ENCODE results near the gene HERC2.

The HERC2 gene

DNA sequence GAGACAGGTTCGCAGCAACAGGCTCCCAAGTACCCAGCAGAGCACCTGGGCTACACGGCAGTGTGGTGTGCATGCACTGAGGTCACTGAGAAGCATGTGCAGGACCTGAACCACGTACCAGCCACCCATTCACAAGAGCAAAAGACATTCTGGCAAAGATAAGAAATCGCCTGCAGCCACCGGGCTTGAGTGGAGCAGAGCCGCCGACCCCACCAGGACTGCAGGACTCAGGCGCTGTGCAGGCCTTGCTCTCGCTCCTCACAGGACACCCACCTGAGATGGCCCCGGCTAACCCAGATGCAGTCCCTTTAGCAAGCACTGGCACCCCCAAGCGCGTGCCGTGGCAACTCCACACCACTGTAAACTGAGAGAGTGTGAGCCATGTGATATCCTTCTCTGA lies 190.6 kb downstream of the HERC2 start:
- in situ Hi-C loops (cut with HindIII; ENCODE audit: low sequenced_read_pairs): no loop called here
- H3K4me3 ChIP-seq (ENCODE audit: low read depth, low read length): no peak overlapping the region
- no peak for DNase-seq (ENCODE audit: low read depth)
- TF ChIP-seq, protein P1, sequence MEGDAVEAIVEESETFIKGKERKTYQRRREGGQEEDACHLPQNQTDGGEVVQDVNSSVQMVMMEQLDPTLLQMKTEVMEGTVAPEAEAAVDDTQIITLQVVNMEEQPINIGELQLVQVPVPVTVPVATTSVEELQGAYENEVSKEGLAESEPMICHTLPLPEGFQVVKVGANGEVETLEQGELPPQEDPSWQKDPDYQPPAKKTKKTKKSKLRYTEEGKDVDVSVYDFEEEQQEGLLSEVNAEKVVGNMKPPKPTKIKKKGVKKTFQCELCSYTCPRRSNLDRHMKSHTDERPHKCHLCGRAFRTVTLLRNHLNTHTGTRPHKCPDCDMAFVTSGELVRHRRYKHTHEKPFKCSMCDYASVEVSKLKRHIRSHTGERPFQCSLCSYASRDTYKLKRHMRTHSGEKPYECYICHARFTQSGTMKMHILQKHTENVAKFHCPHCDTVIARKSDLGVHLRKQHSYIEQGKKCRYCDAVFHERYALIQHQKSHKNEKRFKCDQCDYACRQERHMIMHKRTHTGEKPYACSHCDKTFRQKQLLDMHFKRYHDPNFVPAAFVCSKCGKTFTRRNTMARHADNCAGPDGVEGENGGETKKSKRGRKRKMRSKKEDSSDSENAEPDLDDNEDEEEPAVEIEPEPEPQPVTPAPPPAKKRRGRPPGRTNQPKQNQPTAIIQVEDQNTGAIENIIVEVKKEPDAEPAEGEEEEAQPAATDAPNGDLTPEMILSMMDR (IDR thresholded peaks at IDR 0.05; ENCODE audit: low read depth, low read length, missing control alignments): no peak

DNA sequence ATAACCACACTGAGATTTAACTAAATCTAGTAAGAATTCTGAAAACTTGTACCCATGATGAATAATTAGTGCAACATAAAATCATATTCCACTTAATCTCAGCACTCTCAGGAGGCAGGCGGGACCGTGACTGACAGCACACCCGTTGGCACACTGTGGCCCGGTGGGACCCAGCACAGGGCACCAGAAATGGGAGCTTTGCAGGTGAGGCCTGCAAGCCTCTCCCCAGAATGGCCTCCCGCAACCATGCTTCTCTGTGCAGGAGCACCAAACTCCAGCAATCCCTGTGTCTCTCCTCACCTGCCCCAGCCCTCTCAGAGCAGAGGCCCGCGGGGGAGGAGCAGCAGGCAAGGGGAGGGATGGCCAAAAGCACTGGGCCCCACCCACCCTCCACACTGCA lies 191.3 kb downstream of the HERC2 start:
- H3K4me3 ChIP-seq (ENCODE audit: low read depth, low read length): no peak overlapping the region
- in situ Hi-C loops (cut with HindIII; ENCODE audit: low sequenced_read_pairs): no loop called here
- TF ChIP-seq, protein P1 (IDR thresholded peaks at IDR 0.05; ENCODE audit: low read depth, low read length, missing control alignments): no peak
- no peak for DNase-seq (ENCODE audit: low read depth)

DNA sequence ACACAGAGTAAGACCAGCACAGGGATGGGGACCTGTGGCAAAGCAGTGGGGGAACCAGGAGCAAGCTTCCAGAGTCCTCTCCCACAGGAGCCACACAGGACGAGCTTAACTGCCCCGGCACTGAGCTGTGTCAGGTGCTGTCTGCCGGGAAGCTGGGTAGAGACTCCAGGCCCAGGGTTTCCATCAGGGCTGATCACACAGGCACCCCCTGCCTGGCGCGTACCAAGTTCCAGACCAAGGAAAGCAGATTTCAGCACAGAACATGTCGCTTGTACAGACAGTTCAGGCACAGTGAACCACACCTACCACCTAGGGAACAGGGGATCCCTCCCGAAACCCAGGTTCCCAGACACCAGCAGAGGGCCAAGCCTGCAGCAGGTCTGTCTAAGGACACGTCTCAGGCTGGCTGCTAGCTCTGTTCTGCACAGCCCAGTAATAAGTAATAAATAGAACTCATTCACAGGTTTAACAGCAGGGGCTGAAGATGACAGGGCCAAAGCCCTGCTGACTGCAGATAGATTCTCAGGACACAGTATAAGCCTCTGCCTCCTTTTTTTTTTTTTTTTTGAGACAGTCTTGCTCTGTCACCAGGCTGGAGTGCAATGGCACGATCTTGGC lies 192.6 kb downstream of the HERC2 start:
- in situ Hi-C loops (cut with HindIII; ENCODE audit: low sequenced_read_pairs): no loop called here
- no peak for DNase-seq (ENCODE audit: low read depth)
- no peak overlapping the region for H3K4me3 ChIP-seq (ENCODE audit: low read depth, low read length)
- TF ChIP-seq, protein P1 (IDR thresholded peaks at IDR 0.05; ENCODE audit: low read depth, low read length, missing control alignments): no peak

DNA sequence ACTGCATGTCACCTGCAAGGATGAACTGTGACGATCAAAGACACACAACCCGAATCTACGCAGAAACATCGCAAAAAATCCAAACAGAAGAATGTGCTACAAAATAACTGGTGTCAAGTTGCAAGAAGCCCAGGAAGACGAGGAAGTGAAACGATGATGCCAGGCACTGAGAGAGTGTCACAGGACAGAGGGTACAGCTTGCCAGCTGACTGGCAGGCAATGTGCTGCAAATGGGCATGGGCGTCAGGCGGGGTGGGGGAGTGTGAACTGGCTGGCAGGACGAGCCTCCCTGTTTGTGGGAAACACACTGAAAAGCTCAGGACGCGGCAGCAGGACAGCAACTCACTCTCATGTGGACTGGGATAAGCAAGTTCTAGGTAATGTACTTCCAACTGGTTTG lies 193.9 kb downstream of the HERC2 start:
- no peak overlapping the region for H3K4me3 ChIP-seq (ENCODE audit: low read depth, low read length)
- DNase-seq (ENCODE audit: low read depth): no peak
- TF ChIP-seq, protein P1 (IDR thresholded peaks at IDR 0.05; ENCODE audit: low read depth, low read length, missing control alignments): no peak
- in situ Hi-C loops (cut with HindIII; ENCODE audit: low sequenced_read_pairs): no loop called here

DNA sequence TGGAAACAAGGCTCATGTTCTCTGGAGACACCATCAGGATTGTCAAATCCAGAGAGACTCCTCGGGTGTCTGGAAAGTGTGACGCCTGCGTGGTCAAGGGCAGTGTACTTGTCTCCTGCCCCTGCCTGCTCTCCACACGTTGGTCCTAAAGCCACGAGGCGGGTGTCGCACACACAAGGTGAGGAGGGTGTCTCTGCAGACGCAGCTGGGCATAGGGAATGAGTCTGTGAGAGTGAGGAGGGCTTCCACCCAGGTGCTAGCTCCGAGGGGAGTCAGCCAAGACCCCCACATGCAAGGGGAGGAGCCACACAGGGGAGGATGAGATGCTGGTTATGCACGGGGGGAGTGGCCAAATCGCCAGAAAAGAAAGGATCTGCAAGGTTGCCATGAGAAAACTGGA lies 194.9 kb downstream of the HERC2 start:
- in situ Hi-C loops (cut with HindIII; ENCODE audit: low sequenced_read_pairs): no loop called here
- no peak for DNase-seq (ENCODE audit: low read depth)
- TF ChIP-seq, protein P1 (IDR thresholded peaks at IDR 0.05; ENCODE audit: low read depth, low read length, missing control alignments): no peak
- no peak overlapping the region for H3K4me3 ChIP-seq (ENCODE audit: low read depth, low read length)

DNA sequence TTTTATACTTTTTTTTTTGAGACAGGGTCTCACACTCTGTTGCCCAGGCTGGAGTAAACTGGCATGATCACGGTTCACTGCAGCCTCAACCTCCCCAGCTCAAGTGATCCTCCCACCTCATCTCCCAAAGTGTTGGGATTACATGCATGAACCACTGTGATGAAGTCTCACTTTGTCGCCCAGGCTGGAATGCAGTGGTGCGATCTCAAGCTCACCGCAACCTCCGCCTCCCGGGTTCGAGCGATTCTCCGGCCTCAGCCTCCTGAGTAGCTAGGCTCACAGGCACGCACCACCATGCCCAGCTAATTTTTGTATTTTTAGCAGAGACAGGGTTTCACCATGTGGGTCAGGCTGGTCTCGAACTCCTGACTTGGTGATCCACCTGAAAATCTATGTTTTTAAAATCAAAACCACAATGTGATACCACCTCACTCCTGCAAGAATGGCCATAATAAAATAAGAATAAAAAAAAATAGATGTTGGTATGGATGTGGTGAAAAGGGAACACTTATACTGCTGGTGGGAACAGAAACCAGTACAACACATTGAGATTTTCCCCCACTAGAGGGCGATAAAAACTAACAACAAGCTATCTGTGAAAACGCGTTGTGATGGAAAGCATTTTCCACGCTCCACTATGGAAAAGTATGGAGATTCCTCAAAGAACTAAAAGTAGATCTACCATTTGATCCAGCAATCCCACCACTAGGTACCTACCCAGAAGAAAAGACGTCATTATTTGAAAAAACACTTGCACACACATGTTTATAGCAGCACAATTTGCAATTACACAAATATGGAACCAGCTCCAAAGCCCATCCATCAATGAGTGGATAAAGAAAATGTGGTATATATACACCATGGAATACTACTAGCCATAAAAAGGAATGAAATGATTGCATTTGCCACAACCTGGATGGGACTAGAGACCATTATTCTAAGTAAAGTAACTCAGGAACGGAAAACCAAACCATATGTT lies 196.0 kb downstream of the HERC2 start:
- in situ Hi-C loops (cut with HindIII; ENCODE audit: low sequenced_read_pairs): no loop called here
- DNase-seq (ENCODE audit: low read depth): peak; percentile 59

More for the DNA sequence above, 196.0 kb downstream of the HERC2 start:
- no peak overlapping the region for H3K4me3 ChIP-seq (ENCODE audit: low read depth, low read length)
- TF ChIP-seq, protein P1 (IDR thresholded peaks at IDR 0.05; ENCODE audit: low read depth, low read length, missing control alignments): peak; percentile 64

Measured in astrocyte of the cerebellum (primary cell).